WTC11 (cell line): ENCODE measurements around the gene CNGA2. TPM values are rescaled to one million over a fixed set of nuclear protein-coding genes. Genes with fewer than 3 reads are reported as not detected.

Experiments
- ATAC-seq: fragments of 200-7000 bp; cut with Tn5 transposase; 2 replicates; pipeline ENCODE4 v1.10.0; 2021; ENCODE audit warnings: mild to moderate bottlenecking, moderate library complexity
- CTCF ChIA-PET: fragments of 300-600 bp; sonication (Branson Sonifier 250); formaldehyde crosslinking; loops from one replicate; lab custom pipeline; 2021; ENCODE audit warnings: antibody characterized with exemption; lab: Charles Lee
- POLR2A ChIA-PET: fragments of 350-600 bp; sonication (Branson Sonifier 250); formaldehyde crosslinking; loops from one replicate; lab custom pipeline; 2021; ENCODE audit warnings: antibody characterized with exemption; lab: Charles Lee
- DNase-seq: peaks from one replicate; pipeline ENCODE4 v3.0.0; 2021; ENCODE audit warnings: low spot score
- H3K27ac Mint-ChIP-seq: 2 replicates; pipeline ENCODE4 v1.8.0; 2021; ENCODE audit warnings: mixed read lengths
- H3K27me3 Mint-ChIP-seq: 2 replicates; pipeline ENCODE4 v1.8.0; 2021; ENCODE audit warnings: low read depth, mild to moderate bottlenecking, moderate library complexity, mixed read lengths
- H3K36me3 Mint-ChIP-seq: 2 replicates; pipeline ENCODE4 v1.8.0; 2021; ENCODE audit warnings: mixed read lengths
- H3K4me1 Mint-ChIP-seq: 2 replicates; pipeline ENCODE4 v1.8.0; 2022; ENCODE audit warnings: mixed read lengths
- H3K4me3 Mint-ChIP-seq: 2 replicates; pipeline ENCODE4 v1.8.0; 2021; ENCODE audit warnings: mild to moderate bottlenecking, moderate library complexity, mixed read lengths
- H3K9me3 Mint-ChIP-seq: 2 replicates; pipeline ENCODE4 v1.8.0; 2021; ENCODE audit warnings: mixed read lengths
- ARID4B ChIP-seq: sonication (generic); formaldehyde crosslinking; IDR thresholded peaks from 2 replicates; pipeline ENCODE4 v1.8.0; 2023; ENCODE audit warnings: missing genetic modification reagents, mild to moderate bottlenecking, borderline replicate concordance
- ATF3 ChIP-seq: sonication (generic); formaldehyde crosslinking; conservative IDR thresholded peaks from 2 replicates; pipeline ENCODE4 v1.8.1; 2022; ENCODE audit warnings: mild to moderate bottlenecking, missing genetic modification reagents
- ETV6 ChIP-seq: sonication (generic); formaldehyde crosslinking; IDR thresholded peaks from 2 replicates; pipeline ENCODE4 v1.8.1; 2022; ENCODE audit warnings: mild to moderate bottlenecking, missing genetic modification reagents
- FOXJ3 ChIP-seq: sonication (generic); formaldehyde crosslinking; IDR thresholded peaks from 2 replicates; pipeline ENCODE4 v1.9.0; 2021; ENCODE audit warnings: missing genetic modification reagents, mild to moderate bottlenecking, borderline replicate concordance
- FOXK1 ChIP-seq: sonication (generic); formaldehyde crosslinking; IDR thresholded peaks from 2 replicates; pipeline ENCODE4 v1.8.0; 2022; ENCODE audit warnings: mild to moderate bottlenecking, moderate library complexity, missing genetic modification reagents
- IRF1 ChIP-seq: sonication (generic); formaldehyde crosslinking; IDR thresholded peaks from 2 replicates; pipeline ENCODE4 v1.8.0; 2023; ENCODE audit warnings: missing genetic modification reagents
- IRF2 ChIP-seq: sonication (generic); formaldehyde crosslinking; IDR thresholded peaks from 2 replicates; pipeline ENCODE4 v1.8.0; 2022; ENCODE audit warnings: low read depth, missing genetic modification reagents, borderline replicate concordance
- MAX ChIP-seq: sonication (generic); formaldehyde crosslinking; IDR thresholded peaks from 2 replicates; pipeline ENCODE4 v1.8.0; 2022; ENCODE audit warnings: mild to moderate bottlenecking, missing genetic modification reagents
- NFYB ChIP-seq: sonication (generic); formaldehyde crosslinking; conservative IDR thresholded peaks from 2 replicates; pipeline ENCODE4 v1.8.0; 2022; ENCODE audit warnings: low read depth, missing genetic modification reagents
- NR3C1 ChIP-seq: sonication (generic); formaldehyde crosslinking; conservative IDR thresholded peaks from 2 replicates; pipeline ENCODE4 v1.8.1; 2023; ENCODE audit warnings: low read depth, mild to moderate bottlenecking, missing genetic modification reagents
- SMAD4 ChIP-seq: sonication (generic); formaldehyde crosslinking; IDR thresholded peaks from 2 replicates; pipeline ENCODE4 v1.8.0; 2022; ENCODE audit warnings: mild to moderate bottlenecking, missing genetic modification reagents
- STAT6 ChIP-seq: sonication (generic); formaldehyde crosslinking; conservative IDR thresholded peaks from 2 replicates; pipeline ENCODE4 v1.8.1; 2023; ENCODE audit warnings: mild to moderate bottlenecking, low read depth, missing genetic modification reagents, moderate library complexity
- TP53 ChIP-seq: sonication (generic); formaldehyde crosslinking; IDR thresholded peaks from 2 replicates; pipeline ENCODE4 v1.8.1; 2023; ENCODE audit warnings: mild to moderate bottlenecking, missing genetic modification reagents
- ZNF138 ChIP-seq: sonication (generic); formaldehyde crosslinking; conservative IDR thresholded peaks from 2 replicates; pipeline ENCODE4 v1.8.1; 2022; ENCODE audit warnings: mild to moderate bottlenecking, moderate library complexity, missing genetic modification reagents
- ZNF281 ChIP-seq: sonication (generic); formaldehyde crosslinking; IDR thresholded peaks from 2 replicates; pipeline ENCODE4 v1.8.0; 2023; ENCODE audit warnings: mild to moderate bottlenecking, missing genetic modification reagents
- total RNA-seq: library from RNA; stranded (reverse); gene quantifications from 3 replicates; pipeline ENCODE4 v1.2.3, GENCODE V29; 2021
- TF ChIP-seq, protein P1 (sequence below): sonication (generic); formaldehyde crosslinking; IDR thresholded peaks from 2 replicates; pipeline ENCODE4 v1.8.0; 2022; ENCODE audit warnings: mild to moderate bottlenecking, missing genetic modification reagents
- TF ChIP-seq, protein P2 (sequence below): sonication (generic); formaldehyde crosslinking; IDR thresholded peaks from 2 replicates; pipeline ENCODE4 v1.8.1; 2023; ENCODE audit warnings: mild to moderate bottlenecking, missing genetic modification reagents
- TF ChIP-seq, protein P3 (sequence below): fragments of 250-450 bp; sonication (Bioruptor Pico); IDR thresholded peaks from 2 replicates; pipeline ENCODE4 v1.9.0; 2021; ENCODE audit warnings: mild to moderate bottlenecking

The CNGA2 gene
- total RNA-seq, 1 experiment from 2014 or later = not detected

GRCh38 chrX:151715752-151716151 is 18.8 kb upstream of the CNGA2 start, which contains the start of gene FATE1:
Gene FATE1, plus strand, starts transcription at chrX:151716035. Its CDS starts 85 bp downstream, at chrX:151716120.
- ChIA-PET CTCF (no interaction called here), POLR2A (no interaction called here)
- DNase-seq (no peak), ATAC-seq (no peak)
- no peaks in the 10 kb centered on the region for H3K27me3 Mint-ChIP-seq
- no peak within 1 kb of the TSS for H3K4me3 Mint-ChIP-seq
- H3K36me3 Mint-ChIP-seq = no peaks in the 10 kb centered on the region
- H3K27ac Mint-ChIP-seq = no peak within 1 kb of the TSS
- no peaks in the 10 kb centered on the region for H3K9me3 Mint-ChIP-seq
- peaks cover 21% of the 10 kb centered on the region for H3K4me1 Mint-ChIP-seq
- TF ChIP-seq, protein P1, sequence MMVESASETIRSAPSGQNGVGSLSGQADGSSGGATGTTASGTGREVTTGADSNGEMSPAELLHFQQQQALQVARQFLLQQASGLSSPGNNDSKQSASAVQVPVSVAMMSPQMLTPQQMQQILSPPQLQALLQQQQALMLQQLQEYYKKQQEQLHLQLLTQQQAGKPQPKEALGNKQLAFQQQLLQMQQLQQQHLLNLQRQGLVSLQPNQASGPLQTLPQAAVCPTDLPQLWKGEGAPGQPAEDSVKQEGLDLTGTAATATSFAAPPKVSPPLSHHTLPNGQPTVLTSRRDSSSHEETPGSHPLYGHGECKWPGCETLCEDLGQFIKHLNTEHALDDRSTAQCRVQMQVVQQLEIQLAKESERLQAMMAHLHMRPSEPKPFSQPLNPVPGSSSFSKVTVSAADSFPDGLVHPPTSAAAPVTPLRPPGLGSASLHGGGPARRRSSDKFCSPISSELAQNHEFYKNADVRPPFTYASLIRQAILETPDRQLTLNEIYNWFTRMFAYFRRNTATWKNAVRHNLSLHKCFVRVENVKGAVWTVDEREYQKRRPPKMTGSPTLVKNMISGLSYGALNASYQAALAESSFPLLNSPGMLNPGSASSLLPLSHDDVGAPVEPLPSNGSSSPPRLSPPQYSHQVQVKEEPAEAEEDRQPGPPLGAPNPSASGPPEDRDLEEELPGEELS = no peak
- TF ChIP-seq ZNF138 (CRISPR knock-in tag) (no peak), ZNF281 (no peak), STAT6 (CRISPR knock-in tag) (no peak), TP53 (no peak), FOXJ3 (no peak), IRF1 (CRISPR knock-in tag) (no peak), ATF3 (no peak), NFYB (CRISPR knock-in tag) (no peak), MAX (no peak), IRF2 (no peak), ETV6 (CRISPR knock-in tag) (no peak), ARID4B (no peak), SMAD4 (CRISPR knock-in tag) (no peak), NR3C1 (CRISPR knock-in tag) (no peak), FOXK1 (CRISPR knock-in tag) (no peak)
- TF ChIP-seq, protein P2, sequence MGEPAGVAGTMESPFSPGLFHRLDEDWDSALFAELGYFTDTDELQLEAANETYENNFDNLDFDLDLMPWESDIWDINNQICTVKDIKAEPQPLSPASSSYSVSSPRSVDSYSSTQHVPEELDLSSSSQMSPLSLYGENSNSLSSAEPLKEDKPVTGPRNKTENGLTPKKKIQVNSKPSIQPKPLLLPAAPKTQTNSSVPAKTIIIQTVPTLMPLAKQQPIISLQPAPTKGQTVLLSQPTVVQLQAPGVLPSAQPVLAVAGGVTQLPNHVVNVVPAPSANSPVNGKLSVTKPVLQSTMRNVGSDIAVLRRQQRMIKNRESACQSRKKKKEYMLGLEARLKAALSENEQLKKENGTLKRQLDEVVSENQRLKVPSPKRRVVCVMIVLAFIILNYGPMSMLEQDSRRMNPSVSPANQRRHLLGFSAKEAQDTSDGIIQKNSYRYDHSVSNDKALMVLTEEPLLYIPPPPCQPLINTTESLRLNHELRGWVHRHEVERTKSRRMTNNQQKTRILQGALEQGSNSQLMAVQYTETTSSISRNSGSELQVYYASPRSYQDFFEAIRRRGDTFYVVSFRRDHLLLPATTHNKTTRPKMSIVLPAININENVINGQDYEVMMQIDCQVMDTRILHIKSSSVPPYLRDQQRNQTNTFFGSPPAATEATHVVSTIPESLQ = no peak
- TF ChIP-seq, protein P3, sequence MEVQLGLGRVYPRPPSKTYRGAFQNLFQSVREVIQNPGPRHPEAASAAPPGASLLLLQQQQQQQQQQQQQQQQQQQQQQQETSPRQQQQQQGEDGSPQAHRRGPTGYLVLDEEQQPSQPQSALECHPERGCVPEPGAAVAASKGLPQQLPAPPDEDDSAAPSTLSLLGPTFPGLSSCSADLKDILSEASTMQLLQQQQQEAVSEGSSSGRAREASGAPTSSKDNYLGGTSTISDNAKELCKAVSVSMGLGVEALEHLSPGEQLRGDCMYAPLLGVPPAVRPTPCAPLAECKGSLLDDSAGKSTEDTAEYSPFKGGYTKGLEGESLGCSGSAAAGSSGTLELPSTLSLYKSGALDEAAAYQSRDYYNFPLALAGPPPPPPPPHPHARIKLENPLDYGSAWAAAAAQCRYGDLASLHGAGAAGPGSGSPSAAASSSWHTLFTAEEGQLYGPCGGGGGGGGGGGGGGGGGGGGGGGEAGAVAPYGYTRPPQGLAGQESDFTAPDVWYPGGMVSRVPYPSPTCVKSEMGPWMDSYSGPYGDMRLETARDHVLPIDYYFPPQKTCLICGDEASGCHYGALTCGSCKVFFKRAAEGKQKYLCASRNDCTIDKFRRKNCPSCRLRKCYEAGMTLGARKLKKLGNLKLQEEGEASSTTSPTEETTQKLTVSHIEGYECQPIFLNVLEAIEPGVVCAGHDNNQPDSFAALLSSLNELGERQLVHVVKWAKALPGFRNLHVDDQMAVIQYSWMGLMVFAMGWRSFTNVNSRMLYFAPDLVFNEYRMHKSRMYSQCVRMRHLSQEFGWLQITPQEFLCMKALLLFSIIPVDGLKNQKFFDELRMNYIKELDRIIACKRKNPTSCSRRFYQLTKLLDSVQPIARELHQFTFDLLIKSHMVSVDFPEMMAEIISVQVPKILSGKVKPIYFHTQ (CRISPR knock-in tag) = no peak
